GM23248 (cell line): ENCODE data around the gene RAD50. TPM values are rescaled to one million over a fixed set of nuclear protein-coding genes. Genes with fewer than 3 reads are reported as not detected.
"Not testable (repeated sequence)": the region's sequence is repeated elsewhere in the genome, so short reads cannot be mapped to it uniquely, and the experiment has no call there.

Experiments used
- DNase-seq: peaks from one replicate; pipeline ENCODE4 v3.0.0-alpha.2; 2015
- H2AFZ ChIP-seq: fragments of 200-600 bp; sonication (generic); 2 replicates; pipeline ENCODE4 v1.6.1; 2016; ENCODE audit warnings: antibody characterized with exemption
- H3F3A ChIP-seq: fragments of 200-600 bp; sonication (generic); 2 replicates; pipeline ENCODE4 v1.6.1; 2016; ENCODE audit warnings: mild to moderate bottlenecking, antibody characterized with exemption, mixed run types; ENCODE audit not compliant: insufficient read depth
- H3K27ac ChIP-seq: fragments of 200-600 bp; sonication (generic); 2 replicates; pipeline ENCODE4 v1.5.1; 2016; ENCODE audit warnings: mild to moderate bottlenecking
- H3K27me3 ChIP-seq: fragments of 200-600 bp; sonication (generic); replicated peaks from 2 replicates; pipeline ENCODE4 v1.6.1; 2016; ENCODE audit warnings: mild to moderate bottlenecking; ENCODE audit not compliant: insufficient read depth
- H3K36me3 ChIP-seq: fragments of 200-600 bp; sonication (generic); 2 replicates; pipeline ENCODE4 v1.6.1; 2016; ENCODE audit warnings: low read depth, mild to moderate bottlenecking
- H3K4me1 ChIP-seq: fragments of 200-600 bp; sonication (generic); 2 replicates; pipeline ENCODE4 v1.6.1; 2016; ENCODE audit warnings: mild to moderate bottlenecking; ENCODE audit not compliant: insufficient read depth
- H3K4me2 ChIP-seq: fragments of 200-600 bp; sonication (generic); one replicate; pipeline ENCODE4 v1.6.1; 2016; ENCODE audit warnings: mild to moderate bottlenecking; ENCODE audit not compliant: unreplicated experiment
- H3K4me3 ChIP-seq: fragments of 200-600 bp; sonication (generic); 2 replicates; pipeline ENCODE4 v1.5.1; 2016; ENCODE audit warnings: mild to moderate bottlenecking
- H3K79me2 ChIP-seq: fragments of 200-600 bp; sonication (generic); 2 replicates; pipeline ENCODE4 v1.6.1; 2016; ENCODE audit warnings: mild to moderate bottlenecking; ENCODE audit not compliant: insufficient read depth
- H3K9ac ChIP-seq: fragments of 200-600 bp; sonication (generic); 2 replicates; pipeline ENCODE4 v1.6.1; 2016; ENCODE audit warnings: mild to moderate bottlenecking
- H3K9me2 ChIP-seq: fragments of 200-600 bp; sonication (generic); 2 replicates; pipeline ENCODE4 v1.6.1; 2016; ENCODE audit warnings: mixed run types, mild to moderate bottlenecking, moderate library complexity; ENCODE audit not compliant: insufficient read depth
- H3K9me3 ChIP-seq: fragments of 200-600 bp; sonication (generic); one replicate; pipeline ENCODE4 v1.6.1; 2017; ENCODE audit warnings: low read depth
- H4K20me1 ChIP-seq: fragments of 200-600 bp; sonication (generic); 2 replicates; pipeline ENCODE4 v1.6.0; 2016; ENCODE audit not compliant: insufficient read depth
- EZH2 ChIP-seq: fragments of 200-600 bp; sonication (generic); IDR thresholded peaks from 2 replicates; pipeline ENCODE4 v1.6.1; 2018; ENCODE audit warnings: antibody characterized with exemption, mild to moderate bottlenecking; ENCODE audit not compliant: insufficient read depth, poor library complexity, severe bottlenecking
- EZH2phosphoT487 ChIP-seq: fragments of 200-600 bp; sonication (generic); IDR thresholded peaks from 2 replicates; pipeline ENCODE4 v1.6.1; 2018; ENCODE audit warnings: antibody characterized with exemption, moderate library complexity, mild to moderate bottlenecking, low read depth; ENCODE audit not compliant: insufficient read depth
- WGBS, 2 experiments: methylation state at CpG; one replicate each; pipeline ENCODE4 v1.1.6; 2015 to 2017; ENCODE audit warnings: low lambda C conversion rate in 2 of 2, low coverage in 1 of 2; ENCODE audit errors: missing lambda C conversion rate in 2 of 2; 5-methylcytosine and 5-hydroxymethylcytosine counted together
- in situ Hi-C: fragments of 300-500 bp; cut with MboI; formaldehyde crosslinking; loops from 2 replicates; pipeline ENCODE4 v1.15.0; 2020
- polyA plus RNA-seq: library from polyadenylated mRNA; unstranded; fragments of >200 nt; fragmentation: Nextera tagmentation; extraction: Ambion mirVana; gene quantifications from 2 replicates; pipeline ENCODE4 v1.2.1, GENCODE V29; 2016
- total RNA-seq: library from RNA; depleted of rRNA; stranded (reverse); fragments of >200 nt; shearing (Covaris generic); gene quantifications from 2 replicates; pipeline ENCODE4 v1.2.3, GENCODE V29; 2014

Gene RAD50
- total and polyA plus RNA-seq, 2 experiments from 2014 or later, result 17.7 to 44.0 TPM

DNA sequence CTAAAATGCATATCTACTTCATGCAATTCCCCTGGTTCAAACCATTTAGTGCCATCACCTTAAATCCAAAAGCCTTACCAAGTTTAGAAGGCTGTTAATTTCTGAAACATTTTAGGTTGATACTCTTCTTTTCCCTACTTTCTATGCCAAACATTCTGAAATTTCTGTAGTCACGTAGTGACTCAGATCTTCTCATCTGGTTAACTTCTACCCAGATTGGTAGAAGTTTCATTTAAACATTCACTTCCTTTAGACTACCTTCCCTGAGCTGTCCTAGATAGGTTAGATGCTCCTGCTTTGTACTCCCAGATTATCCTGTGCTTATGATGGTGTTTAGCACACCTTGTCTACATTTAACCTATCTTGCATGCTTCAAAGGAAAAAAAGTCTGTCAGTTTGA is 9.9 kb downstream of the RAD50 start:
- Histone ChIP-seq H3K4me1 (no peaks in the 10 kb centered on the region), H3K4me2 (no peak overlapping the region), H3K9ac (no peak overlapping the region), H4K20me1 (no peaks in the 10 kb centered on the region), H3K79me2 (peaks cover 55% of the 10 kb centered on the region), H3K27ac (no peak overlapping the region), H3K9me3 (no peaks in the 10 kb centered on the region), H3K27me3 (no peaks in the 10 kb centered on the region), H3K36me3 (peaks cover 3% of the 10 kb centered on the region; the same call in 1 of the 2 replicates), H3F3A (no peaks in the 10 kb centered on the region), H2AFZ (no peak overlapping the region), H3K9me2 (no peaks in the 10 kb centered on the region), H3K4me3 (no peak overlapping the region)
- TF ChIP-seq EZH2phosphoT487, result no peak
- no peak for TF ChIP-seq EZH2
- in situ Hi-C loops, result no loop called here
- WGBS, 2 experiments, result 96 to 100% methylated on average over 1 of the region's 1 CpG
- DNase-seq, result peak; percentile 3

GRCh38 chr5:132576123-132576522 is 19.3 kb downstream of the RAD50 start:
- Histone ChIP-seq H3K9me2 (no peaks in the 10 kb centered on the region), H3K27me3 (no peaks in the 10 kb centered on the region)
- 91 to 95% methylated on average over 1 of the region's 1 CpG for WGBS, 2 experiments

DNA sequence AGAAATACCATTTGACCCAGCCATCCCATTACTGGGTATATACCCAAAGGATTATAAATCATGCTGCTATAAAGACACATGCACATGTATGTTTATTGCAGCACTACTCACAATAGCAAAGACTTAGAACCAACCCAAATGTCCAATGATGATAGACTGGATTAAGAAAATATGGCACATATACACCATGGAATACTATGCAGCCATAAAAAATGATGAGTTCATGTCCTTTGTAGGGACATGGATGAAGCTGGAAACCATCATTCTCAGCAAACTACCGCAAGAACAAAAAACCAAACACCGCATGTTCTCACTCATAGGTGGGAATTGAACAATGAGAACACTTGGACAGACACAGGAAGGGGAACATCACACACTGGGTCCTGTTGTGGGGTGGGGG is 27.8 kb downstream of the RAD50 start:
- WGBS, 2 experiments, result 98 to 100% methylated on average over 2 of the region's 2 CpGs
- H3K27me3 ChIP-seq, H3K79me2 ChIP-seq, H3K4me3 ChIP-seq, H3F3A ChIP-seq, H2AFZ ChIP-seq, H3K9ac ChIP-seq, DNase-seq, H3K9me2 ChIP-seq, H3K27ac ChIP-seq, H3K4me2 ChIP-seq, H3K9me3 ChIP-seq, H4K20me1 ChIP-seq, H3K4me1 ChIP-seq, in situ Hi-C loops: not testable (repeated sequence)
- peaks cover 50% of the 10 kb centered on the region for H3K36me3 ChIP-seq

More at GRCh38 chr5:132576123-132576522, 19.3 kb downstream of the RAD50 start:
- no peak overlapping the region for H3K4me2 ChIP-seq
- no peak overlapping the region for H3K27ac ChIP-seq
- H3K9me3 ChIP-seq, result no peaks in the 10 kb centered on the region
- in situ Hi-C loops, result no loop called here
- peaks cover 34% of the 10 kb centered on the region for H3K36me3 ChIP-seq
- H3K79me2 ChIP-seq, result peaks cover 22% of the 10 kb centered on the region; the same call in 1 of the 2 replicates
- no peaks in the 10 kb centered on the region for H3K4me1 ChIP-seq
- no peaks in the 10 kb centered on the region for H3F3A ChIP-seq
- H3K9ac ChIP-seq, result no peak overlapping the region
- H2AFZ ChIP-seq, result no peak overlapping the region
- H4K20me1 ChIP-seq, result no peaks in the 10 kb centered on the region
- DNase-seq, result no peak
- no peak overlapping the region for H3K4me3 ChIP-seq
- TF ChIP-seq EZH2 (no peak), EZH2phosphoT487 (no peak)

DNA sequence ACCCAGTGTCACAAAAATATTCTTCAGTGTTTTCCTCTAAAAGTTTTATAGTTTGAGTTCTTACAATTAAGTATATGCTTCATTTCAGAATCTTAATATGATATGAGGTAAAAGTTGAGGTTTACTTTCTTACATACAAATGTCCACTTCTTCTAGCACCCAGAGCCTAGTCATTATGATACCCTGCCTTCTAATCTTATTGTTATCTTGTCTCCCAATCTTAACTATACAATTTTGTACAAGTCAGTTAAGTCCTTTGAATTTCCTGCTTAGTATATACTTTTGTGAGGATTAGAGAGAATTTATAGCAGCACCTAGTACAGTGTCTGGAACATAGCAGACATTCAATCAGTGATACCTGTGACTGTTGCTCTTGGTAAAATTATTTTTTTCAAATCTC is 29.3 kb downstream of the RAD50 start:
- no peaks in the 10 kb centered on the region for H4K20me1 ChIP-seq
- H3K27me3 ChIP-seq, result no peaks in the 10 kb centered on the region
- no peak overlapping the region for H3K27ac ChIP-seq
- H3K9me3 ChIP-seq, result no peaks in the 10 kb centered on the region
- no peak overlapping the region for H3K9ac ChIP-seq
- no peaks in the 10 kb centered on the region for H3K4me1 ChIP-seq
- TF ChIP-seq EZH2phosphoT487, result no peak
- no peak for TF ChIP-seq EZH2
- H3K9me2 ChIP-seq, result no peaks in the 10 kb centered on the region
- H3K36me3 ChIP-seq, result peaks cover 48% of the 10 kb centered on the region
- no peak overlapping the region for H2AFZ ChIP-seq
- no peaks in the 10 kb centered on the region; the same call in 1 of the 2 replicates for H3K79me2 ChIP-seq
- no peak overlapping the region for H3K4me2 ChIP-seq
- H3F3A ChIP-seq, result no peaks in the 10 kb centered on the region
- H3K4me3 ChIP-seq, result no peak overlapping the region
- in situ Hi-C loops, result no loop called here
- DNase-seq, result no peak

- Histone ChIP-seq H3K4me1 (no peaks in the 10 kb centered on the region), H3K9me3 (no peaks in the 10 kb centered on the region), H3K27ac (no peak overlapping the region), H4K20me1 (no peaks in the 10 kb centered on the region), H3K9me2 (no peaks in the 10 kb centered on the region), H3K4me2 (no peak overlapping the region), H3K36me3 (peaks cover 42% of the 10 kb centered on the region), H2AFZ (no peak overlapping the region), H3K27me3 (no peaks in the 10 kb centered on the region), H3F3A (no peaks in the 10 kb centered on the region), H3K79me2 (no peaks in the 10 kb centered on the region), H3K4me3 (no peak overlapping the region), H3K9ac (no peak overlapping the region)
- no peak for DNase-seq
- in situ Hi-C loops, result no loop called here
- TF ChIP-seq EZH2 (no peak), EZH2phosphoT487 (no peak)
- 81 to 87% methylated on average over 1 of the region's 1 CpG for WGBS, 2 experiments
Measured at GRCh38 chr5:132589467-132589866, 32.7 kb downstream of the RAD50 start.
